ENCODE results near the gene ACOXL. TPM values are rescaled to one million over a fixed set of nuclear protein-coding genes. Genes with fewer than 3 reads are reported as not detected.
A peak's percentile ranks its signal among the peaks of the same experiment; 100 is the strongest.

ACOXL gene
- total and polyA plus RNA-seq, 2 experiments from 2014 or later = not detected

- Histone ChIP-seq H3K4me2 (ENCODE audit: unreplicated experiment) (no peak overlapping the region), H3K27me3 (replicated peaks; ENCODE audit: insufficient read depth) (peaks cover 16% of the 10 kb centered on the region), H3K4me1 (ENCODE audit: insufficient read depth) (no peaks in the 10 kb centered on the region), H3K36me3 (ENCODE audit: low read depth) (no peaks in the 10 kb centered on the region), H3K9me2 (ENCODE audit: insufficient read depth) (no peaks in the 10 kb centered on the region), H3K79me2 (ENCODE audit: insufficient read depth) (no peaks in the 10 kb centered on the region), H2AFZ (no peak overlapping the region), H3K4me3 (no peak overlapping the region), H3F3A (ENCODE audit: insufficient read depth) (no peaks in the 10 kb centered on the region), H3K9me3 (ENCODE audit: low read depth) (no peaks in the 10 kb centered on the region), H4K20me1 (ENCODE audit: insufficient read depth) (no peaks in the 10 kb centered on the region), H3K9ac (no peak overlapping the region), H3K27ac (no peak overlapping the region)
- in situ Hi-C loops (cut with MboI) = no loop called here
- 16 to 29% methylated on average over 3 of the region's 3 CpGs for WGBS, 2 experiments (ENCODE audit: low coverage in 1 of 2, low lambda C conversion rate in 2 of 2, missing lambda C conversion rate in 2 of 2)
- TF ChIP-seq EZH2phosphoT487 (IDR thresholded peaks at IDR 0.05; ENCODE audit: insufficient read depth, low read depth) (no peak), EZH2 (IDR thresholded peaks at IDR 0.05; ENCODE audit: insufficient read depth, poor library complexity, severe bottlenecking) (no peak)
- no peak for DNase-seq
Measured at GRCh38 chr2:110896226-110896625, 163.9 kb downstream of the ACOXL start.

- no peak overlapping the region for H2AFZ ChIP-seq
- H3K9me2 ChIP-seq (ENCODE audit: insufficient read depth) = no peaks in the 10 kb centered on the region
- no peaks in the 10 kb centered on the region for H3K79me2 ChIP-seq (ENCODE audit: insufficient read depth)
- no peak for DNase-seq
- WGBS, 2 experiments (ENCODE audit: low coverage in 1 of 2, low lambda C conversion rate in 2 of 2, missing lambda C conversion rate in 2 of 2) = 8 to 14% methylated on average over 2 of the region's 2 CpGs
- H3K27ac ChIP-seq = no peak overlapping the region
- no peaks in the 10 kb centered on the region for H3K9me3 ChIP-seq (ENCODE audit: low read depth)
- H3K4me2 ChIP-seq (ENCODE audit: unreplicated experiment) = no peak overlapping the region
- H3K36me3 ChIP-seq (ENCODE audit: low read depth) = no peaks in the 10 kb centered on the region
- H3F3A ChIP-seq (ENCODE audit: insufficient read depth) = no peaks in the 10 kb centered on the region
- H3K27me3 ChIP-seq (replicated peaks; ENCODE audit: insufficient read depth) = peaks cover 20% of the 10 kb centered on the region
- no peak overlapping the region for H3K4me3 ChIP-seq
- H4K20me1 ChIP-seq (ENCODE audit: insufficient read depth) = no peaks in the 10 kb centered on the region
- TF ChIP-seq EZH2 (IDR thresholded peaks at IDR 0.05; ENCODE audit: insufficient read depth, poor library complexity, severe bottlenecking) (no peak), EZH2phosphoT487 (IDR thresholded peaks at IDR 0.05; ENCODE audit: insufficient read depth, low read depth) (no peak)
- no peaks in the 10 kb centered on the region for H3K4me1 ChIP-seq (ENCODE audit: insufficient read depth)
- H3K9ac ChIP-seq = no peak overlapping the region
- in situ Hi-C loops (cut with MboI) = no loop called here
Measured at GRCh38 chr2:110897966-110898365, 165.6 kb downstream of the ACOXL start.

- no peaks in the 10 kb centered on the region for H3K9me2 ChIP-seq (ENCODE audit: insufficient read depth)
- H3K36me3 ChIP-seq (ENCODE audit: low read depth) = no peaks in the 10 kb centered on the region
- H2AFZ ChIP-seq = no peak overlapping the region
- no peak for DNase-seq
- in situ Hi-C loops (cut with MboI) = no loop called here
- H3K4me1 ChIP-seq (ENCODE audit: insufficient read depth) = no peaks in the 10 kb centered on the region
- TF ChIP-seq EZH2 (IDR thresholded peaks at IDR 0.05; ENCODE audit: insufficient read depth, poor library complexity, severe bottlenecking) = no peak
- no peak for TF ChIP-seq EZH2phosphoT487 (IDR thresholded peaks at IDR 0.05; ENCODE audit: insufficient read depth, low read depth)
- 36 to 38% methylated on average over 2 of the region's 2 CpGs for WGBS, 2 experiments (ENCODE audit: low coverage in 1 of 2, low lambda C conversion rate in 2 of 2, missing lambda C conversion rate in 2 of 2)
- no peaks in the 10 kb centered on the region for H3K79me2 ChIP-seq (ENCODE audit: insufficient read depth)
- H4K20me1 ChIP-seq (ENCODE audit: insufficient read depth) = no peaks in the 10 kb centered on the region
- H3K27me3 ChIP-seq (replicated peaks; ENCODE audit: insufficient read depth) = peaks cover 20% of the 10 kb centered on the region
- no peak overlapping the region for H3K9ac ChIP-seq
- H3K9me3 ChIP-seq (ENCODE audit: low read depth) = no peaks in the 10 kb centered on the region
- H3K4me2 ChIP-seq (ENCODE audit: unreplicated experiment) = no peak overlapping the region
- H3F3A ChIP-seq (ENCODE audit: insufficient read depth) = no peaks in the 10 kb centered on the region
- no peak overlapping the region for H3K4me3 ChIP-seq
- H3K27ac ChIP-seq = no peak overlapping the region
Measured at GRCh38 chr2:110900191-110900590, 167.8 kb downstream of the ACOXL start.

GRCh38 chr2:110903548-110903947 is 171.2 kb downstream of the ACOXL start:
- no peaks in the 10 kb centered on the region for H3K79me2 ChIP-seq (ENCODE audit: insufficient read depth)
- in situ Hi-C loops (cut with MboI) = no loop called here
- no peaks in the 10 kb centered on the region for H3K4me1 ChIP-seq (ENCODE audit: insufficient read depth)
- H3K4me3 ChIP-seq = no peak overlapping the region
- H3K9me3 ChIP-seq (ENCODE audit: low read depth) = no peaks in the 10 kb centered on the region
- 11 to 13% methylated on average over 3 of the region's 3 CpGs for WGBS, 2 experiments (ENCODE audit: low coverage in 1 of 2, low lambda C conversion rate in 2 of 2, missing lambda C conversion rate in 2 of 2)
- TF ChIP-seq EZH2 (IDR thresholded peaks at IDR 0.05; ENCODE audit: insufficient read depth, poor library complexity, severe bottlenecking) = no peak
- TF ChIP-seq EZH2phosphoT487 (IDR thresholded peaks at IDR 0.05; ENCODE audit: insufficient read depth, low read depth) = no peak
- H3K36me3 ChIP-seq (ENCODE audit: low read depth) = no peaks in the 10 kb centered on the region
- H3K4me2 ChIP-seq (ENCODE audit: unreplicated experiment) = no peak overlapping the region
- no peak overlapping the region for H3K9ac ChIP-seq
- peaks cover 9% of the 10 kb centered on the region for H3K27me3 ChIP-seq (replicated peaks; ENCODE audit: insufficient read depth)
- H3F3A ChIP-seq (ENCODE audit: insufficient read depth) = no peaks in the 10 kb centered on the region
- peak; percentile 3 for DNase-seq
- no peaks in the 10 kb centered on the region for H3K9me2 ChIP-seq (ENCODE audit: insufficient read depth)
- no peak overlapping the region for H3K27ac ChIP-seq
- H2AFZ ChIP-seq = no peak overlapping the region
- H4K20me1 ChIP-seq (ENCODE audit: insufficient read depth) = no peaks in the 10 kb centered on the region
